PC-3 (cell line): Measurements from ENCODE around the gene CAPN10. TPM values are rescaled to one million over a fixed set of nuclear protein-coding genes. Genes with fewer than 3 reads are reported as not detected.

Source experiments
- ATAC-seq: fragments of 200-7000 bp; cut with Tn5 transposase; 2 replicates; pipeline ENCODE4 v1.9.1; 2020; ENCODE audit warnings: mild to moderate bottlenecking, moderate library complexity
- BruUV-seq: library from RNA; stranded (reverse); fragments of 400-500 nt; replicated peaks from 2 replicates; lab custom pipeline; 2021; lab: Mats Ljungman, UMichigan
- CTCF ChIA-PET: fragments of 300-600 bp; sonication (Branson Sonifier 250); formaldehyde crosslinking; loops from one replicate; lab custom pipeline; 2022; ENCODE audit warnings: antibody characterized with exemption; lab: Charles Lee
- POLR2A ChIA-PET: fragments of 300-600 bp; sonication (Branson Sonifier 250); formaldehyde crosslinking; loops from one replicate; lab custom pipeline; 2022; ENCODE audit warnings: antibody characterized with exemption; ENCODE audit not compliant: unreplicated experiment; lab: Charles Lee
- DNase-seq: peaks from one replicate; pipeline ENCODE4 v3.0.0-alpha.2; 2015
- H2AFZ ChIP-seq: fragments of 300-600 bp; sonication (generic); 2 replicates; pipeline ENCODE4 v1.6.0; 2016; ENCODE audit warnings: antibody characterized with exemption, low read length
- H3F3A ChIP-seq: fragments of 300-600 bp; sonication (generic); one replicate; pipeline ENCODE4 v1.6.0; 2017; ENCODE audit warnings: antibody characterized with exemption, low read length, control low read depth, mild to moderate bottlenecking; ENCODE audit not compliant: unreplicated experiment
- H3K27ac ChIP-seq: fragments of 300-600 bp; sonication (generic); 2 replicates; pipeline ENCODE4 v1.5.1; 2016; ENCODE audit warnings: mild to moderate bottlenecking, low read length
- H3K27me3 ChIP-seq: fragments of 300-600 bp; sonication (generic); 2 replicates; pipeline ENCODE4 v1.6.1; 2016; ENCODE audit warnings: low read length, mixed read lengths
- H3K36me3 ChIP-seq: fragments of 300-600 bp; sonication (generic); 2 replicates; pipeline ENCODE4 v1.6.1; 2016; ENCODE audit warnings: low read depth, mixed run types, low read length, mixed read lengths
- H3K4me1 ChIP-seq: fragments of 300-600 bp; sonication (generic); 2 replicates; pipeline ENCODE4 v1.5.1; 2016; ENCODE audit warnings: low read length; ENCODE audit not compliant: insufficient read depth
- H3K4me2 ChIP-seq: fragments of 300-600 bp; sonication (generic); 2 replicates; pipeline ENCODE4 v1.6.0; 2016; ENCODE audit warnings: low read length
- H3K4me3 ChIP-seq: fragments of 300-600 bp; sonication (generic); 2 replicates; pipeline ENCODE4 v1.5.1; 2016; ENCODE audit warnings: mild to moderate bottlenecking, low read length, mixed read lengths
- H3K79me2 ChIP-seq: fragments of 300-600 bp; sonication (generic); 2 replicates; pipeline ENCODE4 v1.6.1; 2017; ENCODE audit warnings: low read length, mixed read lengths
- H3K9ac ChIP-seq: fragments of 300-600 bp; sonication (generic); 2 replicates; pipeline ENCODE4 v1.6.0; 2016; ENCODE audit warnings: mild to moderate bottlenecking, low read length
- H3K9me2 ChIP-seq: fragments of 300-600 bp; sonication (generic); replicated peaks from 2 replicates; pipeline ENCODE4 v1.6.1; 2016; ENCODE audit warnings: mixed run types, low read length, mixed read lengths
- H3K9me3 ChIP-seq: fragments of 300-600 bp; sonication (generic); 2 replicates; pipeline ENCODE4 v1.6.1; 2016; ENCODE audit warnings: low read length, mixed read lengths
- H4K20me1 ChIP-seq: fragments of 300-600 bp; sonication (generic); 2 replicates; pipeline ENCODE4 v1.6.1; 2016; ENCODE audit warnings: low read length, mixed read lengths
- EZH2 ChIP-seq: fragments of 300-600 bp; sonication (generic); IDR thresholded peaks from one replicate; pipeline ENCODE4 v1.6.1; 2017; ENCODE audit warnings: antibody characterized with exemption, mild to moderate bottlenecking, low read length; ENCODE audit not compliant: unreplicated experiment
- EZH2phosphoT487 ChIP-seq: fragments of 300-600 bp; sonication (generic); IDR thresholded peaks from 2 replicates; pipeline ENCODE4 v1.6.1; 2018; ENCODE audit warnings: mild to moderate bottlenecking, antibody characterized with exemption, low read length, borderline replicate concordance
- intact Hi-C: fragments of 100-400 bp; cut with micrococcal nuclease; formaldehyde crosslinking; loops from 2 replicates; pipeline ENCODE4 v1.9.0; 2023
- total RNA-seq: library from RNA; depleted of rRNA; stranded (reverse); fragments of >200 nt; gene quantifications from 2 replicates; pipeline ENCODE4 v1.2.3, GENCODE V29; 2014
- TF ChIP-seq, protein P1 (sequence below): fragments of 300-600 bp; sonication (generic); conservative IDR thresholded peaks from 2 replicates; pipeline ENCODE4 v1.5.1; 2017; ENCODE audit warnings: antibody characterized with exemption, low read depth, mild to moderate bottlenecking, low read length

Gene CAPN10
- total RNA-seq, 1 experiment from 2014 or later: 32.2 TPM

DNA sequence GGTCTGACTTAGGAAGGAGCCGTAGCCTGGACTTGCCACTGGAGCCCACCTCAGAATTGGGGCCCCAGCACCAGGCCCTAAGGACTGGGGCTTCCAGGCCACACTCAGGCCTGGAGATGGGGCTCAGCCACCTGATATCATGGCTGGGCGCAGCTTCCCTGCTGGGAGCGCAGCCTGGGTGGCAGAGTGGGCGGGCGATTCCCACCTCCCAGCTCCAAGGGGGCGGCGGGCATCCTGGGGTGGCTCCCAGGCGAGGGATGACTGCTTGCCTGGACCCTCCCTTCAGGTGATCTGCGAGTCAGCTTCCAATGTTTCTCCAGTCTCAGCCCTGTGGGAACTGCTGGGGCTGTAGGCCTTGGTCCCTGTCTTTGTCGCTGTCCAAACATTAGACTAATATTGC, 58.8 kb downstream of the CAPN10 start:
- DNase-seq: no peak
- intact Hi-C loops: no loop called here

DNA sequence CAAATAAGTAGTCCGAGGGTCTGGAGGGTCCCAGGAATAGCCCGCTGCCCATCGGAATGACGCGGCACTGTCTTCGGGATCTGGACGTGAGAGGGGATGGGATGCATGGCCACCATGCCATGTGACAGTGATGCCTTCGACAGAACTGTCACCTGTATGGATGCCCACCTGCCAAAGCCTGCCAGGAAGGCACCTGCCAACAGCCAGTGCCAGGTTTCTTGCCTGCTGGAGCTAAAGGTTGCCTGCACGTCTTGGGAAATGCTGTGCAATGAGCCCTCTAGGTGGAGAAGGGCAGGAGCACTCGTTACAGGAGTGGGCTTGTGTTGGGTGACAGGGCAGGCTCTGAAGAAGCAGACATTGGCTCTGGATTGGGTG, 59.3 kb downstream of the CAPN10 start:
- TF ChIP-seq, protein P1, sequence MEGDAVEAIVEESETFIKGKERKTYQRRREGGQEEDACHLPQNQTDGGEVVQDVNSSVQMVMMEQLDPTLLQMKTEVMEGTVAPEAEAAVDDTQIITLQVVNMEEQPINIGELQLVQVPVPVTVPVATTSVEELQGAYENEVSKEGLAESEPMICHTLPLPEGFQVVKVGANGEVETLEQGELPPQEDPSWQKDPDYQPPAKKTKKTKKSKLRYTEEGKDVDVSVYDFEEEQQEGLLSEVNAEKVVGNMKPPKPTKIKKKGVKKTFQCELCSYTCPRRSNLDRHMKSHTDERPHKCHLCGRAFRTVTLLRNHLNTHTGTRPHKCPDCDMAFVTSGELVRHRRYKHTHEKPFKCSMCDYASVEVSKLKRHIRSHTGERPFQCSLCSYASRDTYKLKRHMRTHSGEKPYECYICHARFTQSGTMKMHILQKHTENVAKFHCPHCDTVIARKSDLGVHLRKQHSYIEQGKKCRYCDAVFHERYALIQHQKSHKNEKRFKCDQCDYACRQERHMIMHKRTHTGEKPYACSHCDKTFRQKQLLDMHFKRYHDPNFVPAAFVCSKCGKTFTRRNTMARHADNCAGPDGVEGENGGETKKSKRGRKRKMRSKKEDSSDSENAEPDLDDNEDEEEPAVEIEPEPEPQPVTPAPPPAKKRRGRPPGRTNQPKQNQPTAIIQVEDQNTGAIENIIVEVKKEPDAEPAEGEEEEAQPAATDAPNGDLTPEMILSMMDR: no peak
- TF ChIP-seq EZH2phosphoT487: no peak
- TF ChIP-seq EZH2: no peak
- Histone ChIP-seq H2AFZ (no peak overlapping the region), H3K4me3 (no peak overlapping the region), H3K4me1 (no peaks in the 10 kb centered on the region), H3K27me3 (peaks cover 38% of the 10 kb centered on the region), H3K9me2 (no peaks in the 10 kb centered on the region), H3K9me3 (no peaks in the 10 kb centered on the region), H3K4me2 (no peak overlapping the region), H3K27ac (no peak overlapping the region), H3K9ac (no peak overlapping the region), H3F3A (no peaks in the 10 kb centered on the region), H3K79me2 (no peaks in the 10 kb centered on the region), H3K36me3 (no peaks in the 10 kb centered on the region), H4K20me1 (no peaks in the 10 kb centered on the region)
- intact Hi-C loops: no loop called here
- POLR2A ChIA-PET: no interaction called here
- no TSS peak for BruUV-seq
- CTCF ChIA-PET: no interaction called here
- ATAC-seq: no peak
- DNase-seq: no peak

More for the DNA sequence above, 58.8 kb downstream of the CAPN10 start:
- no peak overlapping the region for H3K4me3 ChIP-seq
- no TSS peak for BruUV-seq
- no peak overlapping the region for H3K9ac ChIP-seq
- H2AFZ ChIP-seq: no peak overlapping the region
- ChIA-PET CTCF (no interaction called here), POLR2A (no interaction called here)
- H3K27ac ChIP-seq: no peak overlapping the region
- TF ChIP-seq, protein P1: no peak
- TF ChIP-seq EZH2 (no peak), EZH2phosphoT487 (no peak)
- no peaks in the 10 kb centered on the region for H3K9me3 ChIP-seq
- H3K79me2 ChIP-seq: no peaks in the 10 kb centered on the region
- H3F3A ChIP-seq: no peaks in the 10 kb centered on the region
- no peak for ATAC-seq
- no peaks in the 10 kb centered on the region for H3K36me3 ChIP-seq
- H3K4me2 ChIP-seq: no peak overlapping the region
- H4K20me1 ChIP-seq: no peaks in the 10 kb centered on the region
- no peaks in the 10 kb centered on the region for H3K4me1 ChIP-seq
- H3K27me3 ChIP-seq: peaks cover 33% of the 10 kb centered on the region
- no peaks in the 10 kb centered on the region for H3K9me2 ChIP-seq

DNA sequence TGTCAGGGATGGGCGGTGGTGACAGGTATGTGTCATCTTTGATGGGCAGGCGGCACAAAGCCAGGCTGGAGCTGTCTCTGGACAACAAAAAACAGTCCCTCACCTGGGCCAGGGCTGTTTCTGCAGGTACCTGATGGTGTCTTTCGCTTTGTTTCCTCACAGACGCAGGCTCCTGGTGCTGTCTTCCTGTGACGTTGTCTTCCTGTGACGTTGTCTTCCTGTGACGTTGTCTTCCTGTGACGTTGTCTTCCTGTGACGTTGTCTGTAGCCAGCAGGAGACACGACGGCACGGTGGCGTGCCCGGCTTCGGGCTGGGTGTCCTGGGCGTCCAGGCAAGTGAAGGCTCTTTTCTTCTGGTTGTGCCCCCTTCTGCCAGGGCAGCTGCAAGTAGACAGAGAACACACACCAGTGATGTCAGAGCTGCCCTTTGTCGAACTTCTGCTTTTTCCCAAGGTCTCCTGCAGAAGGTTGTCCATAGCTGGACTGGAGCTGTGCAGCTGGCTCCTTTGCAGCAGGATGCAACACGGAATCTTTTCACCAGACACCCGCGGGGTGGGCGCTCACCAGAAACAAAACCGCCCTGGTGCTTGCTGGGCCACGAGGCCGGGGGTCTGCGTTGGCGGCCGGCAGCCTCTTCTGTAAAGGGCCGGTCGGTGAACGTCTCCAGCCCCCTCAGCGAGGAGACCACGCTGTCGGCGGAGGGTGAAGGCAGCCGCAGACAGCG, 59.8 kb downstream of the CAPN10 start:
- no peaks in the 10 kb centered on the region for H3K9me2 ChIP-seq
- no peaks in the 10 kb centered on the region for H3F3A ChIP-seq
- no peaks in the 10 kb centered on the region for H3K36me3 ChIP-seq
- H2AFZ ChIP-seq: no peak overlapping the region
- peaks cover 43% of the 10 kb centered on the region for H3K27me3 ChIP-seq
- H3K4me3 ChIP-seq: no peak overlapping the region
- ATAC-seq (no peak), DNase-seq (no peak)
- H3K9me3 ChIP-seq: no peaks in the 10 kb centered on the region
- no peak overlapping the region for H3K27ac ChIP-seq
- H3K79me2 ChIP-seq: no peaks in the 10 kb centered on the region
- H3K9ac ChIP-seq: no peak overlapping the region
- BruUV-seq: no TSS peak
- TF ChIP-seq EZH2 (no peak), EZH2phosphoT487 (no peak)
- TF ChIP-seq, protein P1: no peak
- H3K4me1 ChIP-seq: no peaks in the 10 kb centered on the region
- no peaks in the 10 kb centered on the region for H4K20me1 ChIP-seq
- ChIA-PET CTCF (no interaction called here), POLR2A (no interaction called here)
- no peak overlapping the region for H3K4me2 ChIP-seq
- intact Hi-C loops: no loop called here
